GM23338 (cell line): ENCODE measurements around the gene HTT-AS. TPM values are rescaled to one million over a fixed set of nuclear protein-coding genes. Genes with fewer than 3 reads are reported as not detected.

Experiments used
- ATAC-seq: fragments of 200-7000 bp; cut with Tn5 transposase; 3 replicates; pipeline ENCODE4 v1.9.1; 2020
- DNase-seq: peaks from one replicate; pipeline ENCODE4 v3.0.0-alpha.2; 2015; ENCODE audit warnings: low spot score
- H2AFZ ChIP-seq: fragments of 200-600 bp; sonication (generic); 2 replicates; pipeline ENCODE4 v1.8.0; 2016; ENCODE audit warnings: antibody characterized with exemption, mild to moderate bottlenecking, moderate library complexity
- H3F3A ChIP-seq: fragments of 200-600 bp; sonication (generic); replicated peaks from 2 replicates; pipeline ENCODE4 v1.8.0; 2017; ENCODE audit warnings: antibody characterized with exemption, mixed run types, low read depth
- H3K27ac ChIP-seq: fragments of 200-600 bp; sonication (generic); 2 replicates; pipeline ENCODE4 v1.6.1; 2016; ENCODE audit warnings: low read depth
- H3K27me3 ChIP-seq: fragments of 200-600 bp; sonication (generic); 2 replicates; pipeline ENCODE4 v1.8.0; 2016; ENCODE audit warnings: mild to moderate bottlenecking, mixed run types, moderate library complexity; ENCODE audit not compliant: insufficient read depth
- H3K36me3 ChIP-seq: fragments of 200-600 bp; sonication (generic); 2 replicates; pipeline ENCODE4 v1.8.0; 2016; ENCODE audit warnings: mild to moderate bottlenecking; ENCODE audit not compliant: insufficient read depth
- H3K4me1 ChIP-seq: fragments of 200-600 bp; sonication (generic); 2 replicates; pipeline ENCODE4 v1.8.0; 2016; ENCODE audit warnings: mild to moderate bottlenecking, moderate library complexity; ENCODE audit not compliant: insufficient read depth
- H3K4me2 ChIP-seq: fragments of 200-600 bp; sonication (generic); 2 replicates; pipeline ENCODE4 v1.7.1; 2017; ENCODE audit warnings: mixed run types
- H3K4me3 ChIP-seq: fragments of 200-600 bp; sonication (generic); 2 replicates; pipeline ENCODE4 v1.6.1; 2016; ENCODE audit warnings: mixed run types
- H3K79me2 ChIP-seq: fragments of 200-600 bp; sonication (generic); replicated peaks from 2 replicates; pipeline ENCODE4 v1.8.0; 2017; ENCODE audit warnings: mild to moderate bottlenecking; ENCODE audit not compliant: insufficient read depth
- H3K9me2 ChIP-seq: fragments of 200-600 bp; sonication (generic); 2 replicates; pipeline ENCODE4 v1.8.0; 2017; ENCODE audit not compliant: insufficient read depth
- H4K20me1 ChIP-seq: fragments of 200-600 bp; sonication (generic); replicated peaks from 2 replicates; pipeline ENCODE4 v1.8.0; 2017; ENCODE audit warnings: mild to moderate bottlenecking; ENCODE audit not compliant: insufficient read depth
- H3K27ac Mint-ChIP-seq: 2 replicates; pipeline ENCODE4 v1.8.0; 2020; ENCODE audit warnings: inconsistent platforms, mild to moderate bottlenecking, moderate library complexity, mixed read lengths
- H3K27me3 Mint-ChIP-seq: 3 replicates; pipeline ENCODE4 v1.8.0; 2022; ENCODE audit warnings: low read depth, mild to moderate bottlenecking, moderate library complexity, mixed read lengths, inconsistent platforms; ENCODE audit not compliant: insufficient read depth, poor library complexity
- H3K36me3 Mint-ChIP-seq: 3 replicates; pipeline ENCODE4 v1.8.0; 2021; ENCODE audit warnings: low read depth, mild to moderate bottlenecking, inconsistent platforms, moderate library complexity, mixed read lengths
- H3K4me1 Mint-ChIP-seq: 3 replicates; pipeline ENCODE4 v1.8.0; 2020; ENCODE audit warnings: mild to moderate bottlenecking, inconsistent platforms, mixed read lengths
- H3K4me3 Mint-ChIP-seq: 3 replicates; pipeline ENCODE4 v1.8.0; 2021; ENCODE audit warnings: moderate library complexity, mild to moderate bottlenecking, inconsistent platforms, mixed read lengths
- H3K9me3 Mint-ChIP-seq: 3 replicates; pipeline ENCODE4 v1.8.0; 2020; ENCODE audit warnings: moderate library complexity, mild to moderate bottlenecking, inconsistent platforms, mixed read lengths
- CREB1 ChIP-seq: fragments of 250-450 bp; sonication (Bioruptor Pico); IDR thresholded peaks from 2 replicates; pipeline ENCODE4 v1.5.0; 2020; ENCODE audit warnings: low read depth, mild to moderate bottlenecking, moderate library complexity
- polyA plus RNA-seq: library from polyadenylated mRNA; unstranded; fragments of >200 nt; fragmentation: Nextera tagmentation; extraction: Ambion mirVana; gene quantifications from 2 replicates; pipeline ENCODE4 v1.2.1, GENCODE V29; 2016
- total RNA-seq: library from RNA; depleted of rRNA; stranded (reverse); fragments of >200 nt; shearing (Covaris generic); gene quantifications from 2 replicates; pipeline ENCODE4 v1.2.3, GENCODE V29; 2014
- TF ChIP-seq, protein P1 (sequence below), 2 experiments: fragments of 200-600 bp in 1 of 2; sonication (generic) in 1 of 2; conservative IDR thresholded peaks; 2 replicates each; pipeline versions ENCODE4 v1.5.1 to v1.6.1; 2016 to 2017; ENCODE audit warnings: antibody characterized with exemption in 2 of 2, low read depth in 2 of 2, mild to moderate bottlenecking in 2 of 2, moderate library complexity in 1 of 2
- TF ChIP-seq, protein P2 (sequence below): fragments of 250-450 bp; sonication (Bioruptor Pico); IDR thresholded peaks from 2 replicates; pipeline ENCODE4 v1.5.0; 2020; ENCODE audit warnings: mild to moderate bottlenecking, moderate library complexity
- TF ChIP-seq, protein P3 (sequence below): IDR thresholded peaks from 2 replicates; pipeline ENCODE4 v1.6.1; 2016; ENCODE audit warnings: antibody characterized with exemption

Gene HTT-AS
- total and polyA plus RNA-seq, 2 experiments from 2014 or later, result not detected

DNA sequence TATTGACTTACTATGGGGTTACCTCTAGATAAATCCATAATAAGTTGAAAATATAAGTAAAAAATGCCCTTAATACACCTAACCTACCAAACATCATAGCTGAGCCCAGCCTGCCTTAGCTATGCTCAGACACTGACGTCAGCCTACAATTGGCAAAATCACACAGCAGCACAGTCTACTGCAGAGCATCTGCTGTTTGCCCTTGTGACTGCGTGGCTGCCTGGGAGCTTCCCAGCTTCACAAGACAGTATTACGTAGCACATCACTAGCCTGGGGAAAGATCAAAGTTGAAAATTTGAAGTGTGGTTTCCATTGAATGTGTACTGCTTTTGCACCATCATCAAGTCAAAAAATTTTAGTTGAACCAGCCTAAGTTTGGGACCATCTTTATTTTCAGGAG, 8.8 kb downstream of the HTT-AS start:
- H3K27me3 Mint-ChIP-seq, result peaks cover 15% of the 10 kb centered on the region
- no peak overlapping the region for H3K27ac Mint-ChIP-seq
- Histone ChIP-seq H3K79me2 (no peaks in the 10 kb centered on the region), H3K9me2 (peaks cover 5% of the 10 kb centered on the region; the same call in 1 of the 2 replicates), H3K4me1 (no peaks in the 10 kb centered on the region), H4K20me1 (no peaks in the 10 kb centered on the region), H3K27ac (no peak overlapping the region), H3K27me3 (no peaks in the 10 kb centered on the region), H3K36me3 (no peaks in the 10 kb centered on the region), H3K4me2 (no peak overlapping the region), H3F3A (no peaks in the 10 kb centered on the region), H2AFZ (no peak overlapping the region), H3K4me3 (no peak overlapping the region)
- H3K4me3 Mint-ChIP-seq, result no peak overlapping the region
- H3K4me1 Mint-ChIP-seq, result peaks cover 8% of the 10 kb centered on the region; the same call in 2 of the 3 replicates
- TF ChIP-seq, protein P1, sequence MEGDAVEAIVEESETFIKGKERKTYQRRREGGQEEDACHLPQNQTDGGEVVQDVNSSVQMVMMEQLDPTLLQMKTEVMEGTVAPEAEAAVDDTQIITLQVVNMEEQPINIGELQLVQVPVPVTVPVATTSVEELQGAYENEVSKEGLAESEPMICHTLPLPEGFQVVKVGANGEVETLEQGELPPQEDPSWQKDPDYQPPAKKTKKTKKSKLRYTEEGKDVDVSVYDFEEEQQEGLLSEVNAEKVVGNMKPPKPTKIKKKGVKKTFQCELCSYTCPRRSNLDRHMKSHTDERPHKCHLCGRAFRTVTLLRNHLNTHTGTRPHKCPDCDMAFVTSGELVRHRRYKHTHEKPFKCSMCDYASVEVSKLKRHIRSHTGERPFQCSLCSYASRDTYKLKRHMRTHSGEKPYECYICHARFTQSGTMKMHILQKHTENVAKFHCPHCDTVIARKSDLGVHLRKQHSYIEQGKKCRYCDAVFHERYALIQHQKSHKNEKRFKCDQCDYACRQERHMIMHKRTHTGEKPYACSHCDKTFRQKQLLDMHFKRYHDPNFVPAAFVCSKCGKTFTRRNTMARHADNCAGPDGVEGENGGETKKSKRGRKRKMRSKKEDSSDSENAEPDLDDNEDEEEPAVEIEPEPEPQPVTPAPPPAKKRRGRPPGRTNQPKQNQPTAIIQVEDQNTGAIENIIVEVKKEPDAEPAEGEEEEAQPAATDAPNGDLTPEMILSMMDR (conservative IDR thresholded peaks at IDR 0.05; ENCODE audit: low read depth in 2 of 2), result no peak
- TF ChIP-seq CREB1 (CRISPR knock-in tag), result no peak
- TF ChIP-seq, protein P2, sequence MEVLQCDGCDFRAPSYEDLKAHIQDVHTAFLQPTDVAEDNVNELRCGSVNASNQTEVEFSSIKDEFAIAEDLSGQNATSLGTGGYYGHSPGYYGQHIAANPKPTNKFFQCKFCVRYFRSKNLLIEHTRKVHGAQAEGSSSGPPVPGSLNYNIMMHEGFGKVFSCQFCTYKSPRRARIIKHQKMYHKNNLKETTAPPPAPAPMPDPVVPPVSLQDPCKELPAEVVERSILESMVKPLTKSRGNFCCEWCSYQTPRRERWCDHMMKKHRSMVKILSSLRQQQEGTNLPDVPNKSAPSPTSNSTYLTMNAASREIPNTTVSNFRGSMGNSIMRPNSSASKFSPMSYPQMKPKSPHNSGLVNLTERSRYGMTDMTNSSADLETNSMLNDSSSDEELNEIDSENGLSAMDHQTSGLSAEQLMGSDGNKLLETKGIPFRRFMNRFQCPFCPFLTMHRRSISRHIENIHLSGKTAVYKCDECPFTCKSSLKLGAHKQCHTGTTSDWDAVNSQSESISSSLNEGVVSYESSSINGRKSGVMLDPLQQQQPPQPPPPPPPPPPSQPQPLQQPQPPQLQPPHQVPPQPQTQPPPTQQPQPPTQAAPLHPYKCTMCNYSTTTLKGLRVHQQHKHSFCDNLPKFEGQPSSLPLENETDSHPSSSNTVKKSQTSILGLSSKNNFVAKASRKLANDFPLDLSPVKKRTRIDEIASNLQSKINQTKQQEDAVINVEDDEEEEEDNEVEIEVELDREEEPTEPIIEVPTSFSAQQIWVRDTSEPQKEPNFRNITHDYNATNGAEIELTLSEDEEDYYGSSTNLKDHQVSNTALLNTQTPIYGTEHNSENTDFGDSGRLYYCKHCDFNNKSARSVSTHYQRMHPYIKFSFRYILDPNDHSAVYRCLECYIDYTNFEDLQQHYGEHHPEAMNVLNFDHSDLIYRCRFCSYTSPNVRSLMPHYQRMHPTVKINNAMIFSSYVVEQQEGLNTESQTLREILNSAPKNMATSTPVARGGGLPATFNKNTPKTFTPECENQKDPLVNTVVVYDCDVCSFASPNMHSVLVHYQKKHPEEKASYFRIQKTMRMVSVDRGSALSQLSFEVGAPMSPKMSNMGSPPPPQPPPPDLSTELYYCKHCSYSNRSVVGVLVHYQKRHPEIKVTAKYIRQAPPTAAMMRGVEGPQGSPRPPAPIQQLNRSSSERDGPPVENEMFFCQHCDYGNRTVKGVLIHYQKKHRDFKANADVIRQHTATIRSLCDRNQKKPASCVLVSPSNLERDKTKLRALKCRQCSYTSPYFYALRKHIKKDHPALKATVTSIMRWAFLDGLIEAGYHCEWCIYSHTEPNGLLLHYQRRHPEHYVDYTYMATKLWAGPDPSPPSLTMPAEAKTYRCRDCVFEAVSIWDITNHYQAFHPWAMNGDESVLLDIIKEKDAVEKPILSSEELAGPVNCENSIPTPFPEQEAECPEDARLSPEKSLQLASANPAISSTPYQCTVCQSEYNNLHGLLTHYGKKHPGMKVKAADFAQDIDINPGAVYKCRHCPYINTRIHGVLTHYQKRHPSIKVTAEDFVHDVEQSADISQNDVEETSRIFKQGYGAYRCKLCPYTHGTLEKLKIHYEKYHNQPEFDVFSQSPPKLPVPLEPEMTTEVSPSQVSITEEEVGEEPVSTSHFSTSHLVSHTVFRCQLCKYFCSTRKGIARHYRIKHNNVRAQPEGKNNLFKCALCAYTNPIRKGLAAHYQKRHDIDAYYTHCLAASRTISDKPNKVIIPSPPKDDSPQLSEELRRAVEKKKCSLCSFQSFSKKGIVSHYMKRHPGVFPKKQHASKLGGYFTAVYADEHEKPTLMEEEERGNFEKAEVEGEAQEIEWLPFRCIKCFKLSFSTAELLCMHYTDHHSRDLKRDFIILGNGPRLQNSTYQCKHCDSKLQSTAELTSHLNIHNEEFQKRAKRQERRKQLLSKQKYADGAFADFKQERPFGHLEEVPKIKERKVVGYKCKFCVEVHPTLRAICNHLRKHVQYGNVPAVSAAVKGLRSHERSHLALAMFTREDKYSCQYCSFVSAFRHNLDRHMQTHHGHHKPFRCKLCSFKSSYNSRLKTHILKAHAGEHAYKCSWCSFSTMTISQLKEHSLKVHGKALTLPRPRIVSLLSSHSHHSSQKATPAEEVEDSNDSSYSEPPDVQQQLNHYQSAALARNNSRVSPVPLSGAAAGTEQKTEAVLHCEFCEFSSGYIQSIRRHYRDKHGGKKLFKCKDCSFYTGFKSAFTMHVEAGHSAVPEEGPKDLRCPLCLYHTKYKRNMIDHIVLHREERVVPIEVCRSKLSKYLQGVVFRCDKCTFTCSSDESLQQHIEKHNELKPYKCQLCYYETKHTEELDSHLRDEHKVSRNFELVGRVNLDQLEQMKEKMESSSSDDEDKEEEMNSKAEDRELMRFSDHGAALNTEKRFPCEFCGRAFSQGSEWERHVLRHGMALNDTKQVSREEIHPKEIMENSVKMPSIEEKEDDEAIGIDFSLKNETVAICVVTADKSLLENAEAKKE (CRISPR knock-in tag), result no peak
- TF ChIP-seq, protein P3, sequence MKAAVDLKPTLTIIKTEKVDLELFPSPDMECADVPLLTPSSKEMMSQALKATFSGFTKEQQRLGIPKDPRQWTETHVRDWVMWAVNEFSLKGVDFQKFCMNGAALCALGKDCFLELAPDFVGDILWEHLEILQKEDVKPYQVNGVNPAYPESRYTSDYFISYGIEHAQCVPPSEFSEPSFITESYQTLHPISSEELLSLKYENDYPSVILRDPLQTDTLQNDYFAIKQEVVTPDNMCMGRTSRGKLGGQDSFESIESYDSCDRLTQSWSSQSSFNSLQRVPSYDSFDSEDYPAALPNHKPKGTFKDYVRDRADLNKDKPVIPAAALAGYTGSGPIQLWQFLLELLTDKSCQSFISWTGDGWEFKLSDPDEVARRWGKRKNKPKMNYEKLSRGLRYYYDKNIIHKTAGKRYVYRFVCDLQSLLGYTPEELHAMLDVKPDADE, result no peak
- DNase-seq (no peak), ATAC-seq (no peak)
- no peaks in the 10 kb centered on the region for H3K36me3 Mint-ChIP-seq
- H3K9me3 Mint-ChIP-seq, result peaks cover 5% of the 10 kb centered on the region; the same call in 1 of the 3 replicates
